ENCODE results near the gene ASCC3.

ASCC3 gene

DNA sequence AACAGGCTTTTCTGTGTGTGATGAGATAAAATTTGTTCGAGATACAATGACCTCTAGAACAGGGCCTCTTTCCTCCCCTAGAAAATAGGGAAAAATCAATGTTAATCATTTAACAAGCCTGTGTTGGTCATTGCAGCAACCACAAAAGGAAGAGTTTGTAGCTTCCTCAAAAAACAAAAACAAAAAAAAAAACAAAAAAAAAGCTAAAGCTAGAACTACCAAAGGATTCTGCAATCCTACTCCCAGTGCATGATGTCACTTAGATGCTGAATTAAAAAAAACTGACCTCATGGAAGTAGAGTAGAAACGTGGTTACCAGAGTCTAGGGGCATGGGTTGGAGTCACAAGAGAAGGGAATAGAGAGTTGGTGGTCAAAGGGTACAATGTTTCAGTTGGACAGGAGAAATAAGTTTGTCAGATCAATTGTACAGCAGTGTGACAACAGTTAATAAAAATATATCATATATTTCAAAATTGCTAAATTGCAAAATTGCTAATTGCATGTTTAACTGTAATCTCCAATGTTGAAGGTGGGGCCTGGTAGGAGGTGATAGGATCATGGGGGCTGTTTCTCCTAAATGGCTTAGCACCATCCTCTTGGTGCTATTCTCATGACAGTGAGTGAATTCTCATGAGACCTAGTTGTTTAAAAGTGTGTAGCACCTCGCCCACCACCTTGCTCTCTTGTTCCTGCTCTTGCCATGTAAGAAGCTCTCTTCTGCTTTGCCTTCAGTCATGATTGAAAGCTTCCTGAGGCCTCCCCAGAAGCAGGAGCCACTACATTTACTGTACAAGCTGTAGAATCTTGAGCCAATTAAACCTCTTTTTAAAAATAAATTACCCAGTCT, 253.0 kb downstream of the ASCC3 start:
- no peak overlapping the region for H3K4me3 ChIP-seq (ENCODE audit: low read depth, low read length)
- no peak for DNase-seq (ENCODE audit: low read depth)
- TF ChIP-seq, protein P1, sequence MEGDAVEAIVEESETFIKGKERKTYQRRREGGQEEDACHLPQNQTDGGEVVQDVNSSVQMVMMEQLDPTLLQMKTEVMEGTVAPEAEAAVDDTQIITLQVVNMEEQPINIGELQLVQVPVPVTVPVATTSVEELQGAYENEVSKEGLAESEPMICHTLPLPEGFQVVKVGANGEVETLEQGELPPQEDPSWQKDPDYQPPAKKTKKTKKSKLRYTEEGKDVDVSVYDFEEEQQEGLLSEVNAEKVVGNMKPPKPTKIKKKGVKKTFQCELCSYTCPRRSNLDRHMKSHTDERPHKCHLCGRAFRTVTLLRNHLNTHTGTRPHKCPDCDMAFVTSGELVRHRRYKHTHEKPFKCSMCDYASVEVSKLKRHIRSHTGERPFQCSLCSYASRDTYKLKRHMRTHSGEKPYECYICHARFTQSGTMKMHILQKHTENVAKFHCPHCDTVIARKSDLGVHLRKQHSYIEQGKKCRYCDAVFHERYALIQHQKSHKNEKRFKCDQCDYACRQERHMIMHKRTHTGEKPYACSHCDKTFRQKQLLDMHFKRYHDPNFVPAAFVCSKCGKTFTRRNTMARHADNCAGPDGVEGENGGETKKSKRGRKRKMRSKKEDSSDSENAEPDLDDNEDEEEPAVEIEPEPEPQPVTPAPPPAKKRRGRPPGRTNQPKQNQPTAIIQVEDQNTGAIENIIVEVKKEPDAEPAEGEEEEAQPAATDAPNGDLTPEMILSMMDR (IDR thresholded peaks at IDR 0.05; ENCODE audit: insufficient read depth, low read depth, low read length, missing control alignments): no peak

- no peak for DNase-seq (ENCODE audit: low read depth)
- TF ChIP-seq, protein P1 (IDR thresholded peaks at IDR 0.05; ENCODE audit: insufficient read depth, low read depth, low read length, missing control alignments): no peak
- H3K4me3 ChIP-seq (ENCODE audit: low read depth, low read length): no peak overlapping the region
Observed at GRCh38 chr6:100626721-100627120, 254.4 kb downstream of the ASCC3 start.

DNA sequence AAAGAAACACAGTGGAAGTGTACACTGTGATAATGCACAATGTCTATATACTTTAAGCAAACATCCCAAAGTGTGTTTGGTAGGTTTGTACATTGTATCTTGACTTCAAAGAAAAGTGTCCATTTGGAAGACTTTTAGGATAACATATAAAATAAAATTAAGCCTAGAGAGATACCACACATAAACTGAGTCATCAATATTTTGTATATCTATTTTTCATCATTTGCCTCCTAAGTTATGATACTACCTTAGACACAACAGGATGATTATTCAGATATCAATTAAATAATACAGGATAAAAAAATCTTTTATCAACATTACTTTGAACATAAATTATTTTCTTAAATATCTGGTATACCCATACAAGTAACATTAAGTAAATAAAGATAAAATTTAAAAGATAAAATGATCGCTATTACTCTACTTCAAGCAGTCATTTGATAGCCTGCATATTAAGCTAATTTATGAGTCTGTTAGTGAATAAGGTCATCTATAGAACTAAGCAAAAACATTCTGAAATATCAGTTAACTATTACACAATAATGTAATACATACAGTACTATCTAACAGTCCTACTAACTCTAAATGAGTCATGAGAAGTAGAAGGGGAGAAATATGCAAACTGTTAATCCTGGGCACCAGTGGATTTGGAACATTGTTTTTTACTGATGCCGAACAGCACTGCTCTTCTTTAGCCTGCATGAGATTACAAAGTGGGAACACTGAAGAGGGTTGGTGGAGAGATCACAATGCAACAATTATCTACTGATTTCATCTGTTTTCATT, 258.0 kb downstream of the ASCC3 start:
- no peak for DNase-seq (ENCODE audit: low read depth)
- H3K4me3 ChIP-seq (ENCODE audit: low read depth, low read length): no peak overlapping the region

GRCh38 chr6:100620085-100620840, 260.9 kb downstream of the ASCC3 start:
- TF ChIP-seq, protein P1 (IDR thresholded peaks at IDR 0.05; ENCODE audit: insufficient read depth, low read depth, low read length, missing control alignments): no peak
- DNase-seq (ENCODE audit: low read depth): no peak
- H3K4me3 ChIP-seq (ENCODE audit: low read depth, low read length): no peak overlapping the region

More for the DNA sequence above, 258.0 kb downstream of the ASCC3 start:
- TF ChIP-seq, protein P1 (IDR thresholded peaks at IDR 0.05; ENCODE audit: insufficient read depth, low read depth, low read length, missing control alignments): no peak

GRCh38 chr6:100618351-100618671, 262.8 kb downstream of the ASCC3 start:
- no peak for DNase-seq (ENCODE audit: low read depth)
- H3K4me3 ChIP-seq (ENCODE audit: low read depth, low read length): no peak overlapping the region
- TF ChIP-seq, protein P1 (IDR thresholded peaks at IDR 0.05; ENCODE audit: insufficient read depth, low read depth, low read length, missing control alignments): no peak

- TF ChIP-seq, protein P1 (IDR thresholded peaks at IDR 0.05; ENCODE audit: insufficient read depth, low read depth, low read length, missing control alignments): no peak
- no peak for DNase-seq (ENCODE audit: low read depth)
- no peak overlapping the region for H3K4me3 ChIP-seq (ENCODE audit: low read depth, low read length)
Observed at GRCh38 chr6:100617633-100618350, 263.3 kb downstream of the ASCC3 start.
